ENCODE measurements around the gene PCNX1.

PCNX1 gene

DNA sequence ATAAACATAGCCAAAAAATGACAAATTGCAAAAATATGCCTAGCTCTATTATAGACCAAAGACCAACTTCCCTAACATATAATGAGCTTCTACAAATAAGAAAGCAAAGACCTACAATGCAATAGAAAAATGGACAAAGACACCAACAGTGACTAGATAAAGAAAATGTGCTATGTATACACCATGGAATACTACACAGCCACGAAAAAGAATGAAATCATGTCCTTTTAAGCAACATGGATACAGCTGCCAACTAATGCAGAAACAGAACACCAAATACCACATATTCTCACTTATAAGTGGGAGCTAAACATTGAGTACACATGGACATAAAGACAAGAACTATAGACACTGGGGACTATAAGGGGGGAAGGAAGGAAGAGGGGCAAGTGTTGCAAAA is 10.9 kb upstream of the PCNX1 start:
- DNase-seq (ENCODE audit: insufficient read length, low spot score), result no peak
- no peak for TF ChIP-seq POLR2A (IDR thresholded peaks at IDR 0.05; ENCODE audit: low read depth, low read length)
- no peak for FAIRE-seq

DNA sequence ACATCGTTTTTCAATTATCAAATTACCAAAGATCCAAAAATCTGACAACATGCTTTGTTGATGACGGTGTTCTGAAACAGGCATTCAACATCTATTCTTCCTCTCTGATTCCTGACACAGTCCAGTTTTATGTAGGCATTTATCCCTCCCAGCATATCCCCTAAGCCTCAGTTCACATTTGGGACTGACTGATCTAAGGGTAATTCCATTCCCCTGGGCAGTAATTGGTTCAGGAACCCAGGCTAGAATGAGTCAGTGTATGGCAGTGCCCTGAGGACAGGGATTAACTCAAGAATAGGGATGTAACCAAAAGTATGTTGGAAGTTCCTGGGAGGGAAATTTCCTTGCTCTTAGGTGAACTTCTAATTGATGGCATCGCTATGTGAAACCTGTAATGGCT is 10.3 kb upstream of the PCNX1 start:
- no peak for FAIRE-seq
- DNase-seq (ENCODE audit: insufficient read length, low spot score), result no peak

DNA sequence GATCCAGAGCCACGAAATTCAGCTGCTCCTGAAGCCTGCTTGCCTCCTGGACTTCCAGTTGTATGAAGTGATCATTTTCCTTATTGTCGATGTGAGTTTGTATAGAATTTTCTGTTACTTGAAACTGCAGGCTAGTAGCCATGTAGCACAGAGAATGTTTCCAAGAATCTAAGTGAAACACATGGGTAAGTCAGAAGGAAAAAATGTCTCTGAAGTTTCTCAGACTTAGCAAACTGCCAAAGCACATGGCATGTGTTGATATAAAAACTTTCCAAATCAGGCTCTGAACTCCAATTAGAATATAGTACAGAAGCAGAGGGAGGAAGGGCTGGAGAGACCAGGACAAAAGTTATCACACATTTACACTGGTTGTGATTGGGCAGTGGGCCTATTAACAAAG is 9.8 kb upstream of the PCNX1 start:
- no peak for TF ChIP-seq POLR2A (IDR thresholded peaks at IDR 0.05; ENCODE audit: low read depth, low read length)
- DNase-seq (ENCODE audit: insufficient read length, low spot score), result no peak
- no peak for FAIRE-seq

More for the DNA sequence above, 10.3 kb upstream of the PCNX1 start:
- TF ChIP-seq POLR2A (IDR thresholded peaks at IDR 0.05; ENCODE audit: low read depth, low read length), result no peak

DNA sequence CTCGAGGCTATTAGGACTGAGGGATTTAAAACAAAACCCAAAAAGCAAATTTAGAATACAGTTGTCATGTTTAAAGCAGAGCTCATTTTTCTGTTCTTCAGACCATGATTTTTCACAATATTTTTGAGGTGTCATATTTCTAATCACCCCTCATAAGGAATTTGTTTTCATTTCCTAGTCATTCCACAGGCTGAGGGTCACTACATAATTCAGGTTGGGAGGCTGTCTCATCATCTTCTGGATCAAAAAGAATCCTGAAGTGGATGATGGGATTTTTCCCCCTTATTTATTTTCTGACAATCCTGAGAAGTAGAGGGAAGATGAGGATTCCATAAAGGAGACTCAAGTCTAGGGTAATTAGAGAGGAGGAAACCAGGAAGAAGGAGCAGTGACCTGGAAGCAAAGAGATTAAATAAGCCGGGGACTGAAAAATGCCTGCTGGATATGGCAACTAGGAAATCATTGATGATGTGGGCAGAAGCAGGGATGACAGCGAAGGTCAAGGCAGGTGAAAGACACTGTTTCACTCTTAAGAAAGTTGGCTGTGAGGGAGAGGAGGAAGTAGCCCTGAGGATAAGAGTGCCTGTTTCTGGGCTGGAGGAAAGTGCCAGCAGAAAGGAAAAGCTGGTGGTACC is 9.0 kb upstream of the PCNX1 start:
- TF ChIP-seq POLR2A (IDR thresholded peaks at IDR 0.05; ENCODE audit: low read depth, low read length), result no peak
- DNase-seq (ENCODE audit: insufficient read length, low spot score) (no peak), FAIRE-seq (no peak)

DNA sequence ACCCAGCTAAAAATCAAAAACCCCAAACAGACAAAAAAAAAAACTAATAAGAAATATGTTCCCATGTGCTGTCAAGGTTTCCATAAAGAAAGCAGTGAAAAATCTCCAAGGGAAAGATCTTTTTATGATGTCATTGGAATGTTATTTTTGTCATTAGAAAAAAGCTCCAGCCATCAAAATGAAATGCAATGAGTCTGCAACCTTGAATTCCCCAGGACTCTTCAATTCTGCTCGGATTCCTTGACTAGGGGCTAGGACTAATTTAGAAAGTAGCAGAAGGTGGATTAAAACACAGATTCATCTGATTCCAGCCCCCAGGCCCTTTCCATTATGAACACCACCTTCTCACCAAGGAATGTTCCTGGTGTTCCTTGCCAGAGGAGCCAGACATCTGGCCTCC is 6.0 kb upstream of the PCNX1 start:
- FAIRE-seq, result no peak

DNA sequence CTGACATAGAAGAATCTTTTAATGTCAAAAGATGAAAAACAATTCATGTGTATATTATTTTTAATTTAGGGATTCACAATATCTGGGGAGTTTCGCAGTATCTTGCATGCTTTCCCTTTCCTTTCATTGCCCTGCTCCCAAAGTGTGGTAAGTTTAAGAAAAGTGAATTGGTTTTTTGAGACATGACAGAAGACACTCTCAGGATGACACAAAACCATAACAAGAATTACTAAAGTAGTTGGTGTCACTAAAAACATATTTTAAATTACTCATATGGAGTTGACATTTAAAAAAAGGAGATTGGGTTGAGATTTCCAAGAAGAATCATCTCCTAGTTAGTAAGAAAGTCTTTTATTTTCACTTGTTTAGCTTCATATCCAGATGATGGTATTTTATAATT is 5.1 kb upstream of the PCNX1 start:
- DNase-seq (ENCODE audit: insufficient read length, low spot score) (no peak), FAIRE-seq (no peak)
- TF ChIP-seq POLR2A (IDR thresholded peaks at IDR 0.05; ENCODE audit: low read depth, low read length), result no peak

More for the DNA sequence above, 6.0 kb upstream of the PCNX1 start:
- no peak for TF ChIP-seq POLR2A (IDR thresholded peaks at IDR 0.05; ENCODE audit: low read depth, low read length)
- DNase-seq (ENCODE audit: insufficient read length, low spot score), result no peak

DNA sequence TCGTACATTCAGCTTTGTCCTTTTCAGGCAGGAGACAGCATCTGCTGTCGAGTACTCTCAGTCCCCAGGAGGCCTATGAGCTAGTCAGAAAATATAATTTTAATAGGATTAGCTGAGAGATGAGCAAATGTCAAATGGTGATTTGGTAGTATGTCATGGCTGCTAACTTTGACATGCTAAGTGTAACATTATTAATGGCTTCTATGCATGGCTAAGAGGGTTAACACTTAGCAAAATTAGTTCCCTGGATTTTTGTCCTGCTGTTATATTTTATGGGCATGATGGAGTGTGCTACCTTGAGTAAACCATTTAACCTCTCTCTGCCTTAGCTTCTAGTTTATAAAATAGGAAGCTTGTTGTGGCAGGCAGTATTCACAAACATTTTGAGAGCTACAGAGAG is 2.9 kb upstream of the PCNX1 start:
- DNase-seq (ENCODE audit: insufficient read length, low spot score) (no peak), FAIRE-seq (no peak)
- no peak for TF ChIP-seq POLR2A (IDR thresholded peaks at IDR 0.05; ENCODE audit: low read depth, low read length)

DNA sequence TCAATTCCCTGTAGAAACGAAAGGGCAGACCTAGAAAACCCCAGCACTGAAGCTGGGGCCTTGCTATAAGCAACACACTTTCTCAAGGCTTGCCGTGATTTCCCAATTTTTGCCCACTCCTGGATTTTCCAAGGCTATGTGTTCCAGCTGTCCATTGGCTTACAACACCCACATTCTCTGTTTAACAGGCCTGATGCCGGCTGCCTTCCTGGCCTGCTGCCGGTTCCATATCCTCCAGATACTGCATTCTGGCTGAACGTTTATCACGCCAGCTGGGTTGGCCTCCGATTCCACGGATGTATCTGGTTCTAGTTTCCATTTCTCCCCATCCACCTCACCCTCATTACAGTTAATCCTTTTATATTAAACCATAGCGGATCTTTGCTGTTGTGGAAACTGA is 2.0 kb upstream of the PCNX1 start:
- no peak for DNase-seq (ENCODE audit: insufficient read length, low spot score)
- TF ChIP-seq POLR2A (IDR thresholded peaks at IDR 0.05; ENCODE audit: low read depth, low read length), result no peak
- FAIRE-seq, result no peak

DNA sequence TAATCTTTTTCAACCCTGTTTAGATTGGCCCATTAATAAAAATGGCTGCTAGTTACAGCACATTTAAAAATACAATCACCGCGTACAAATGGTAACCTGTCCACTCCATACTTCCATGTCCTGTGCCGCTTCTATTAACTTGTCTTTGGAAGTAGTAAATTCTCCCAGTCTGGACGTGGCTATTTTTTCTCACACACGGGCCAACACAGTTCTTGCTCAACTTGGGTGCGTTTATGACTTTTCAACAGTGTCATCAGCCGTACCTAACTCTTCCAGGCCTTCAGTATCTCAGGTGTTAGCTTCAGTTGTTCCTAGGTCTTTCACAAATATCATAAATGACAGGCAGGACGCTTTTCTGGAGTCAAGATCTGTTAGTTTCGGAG is 475 bp upstream of the PCNX1 start:
- TF ChIP-seq POLR2A (IDR thresholded peaks at IDR 0.05; ENCODE audit: low read depth, low read length), result no peak
- FAIRE-seq, result no peak
- no peak for DNase-seq (ENCODE audit: insufficient read length, low spot score)

DNA sequence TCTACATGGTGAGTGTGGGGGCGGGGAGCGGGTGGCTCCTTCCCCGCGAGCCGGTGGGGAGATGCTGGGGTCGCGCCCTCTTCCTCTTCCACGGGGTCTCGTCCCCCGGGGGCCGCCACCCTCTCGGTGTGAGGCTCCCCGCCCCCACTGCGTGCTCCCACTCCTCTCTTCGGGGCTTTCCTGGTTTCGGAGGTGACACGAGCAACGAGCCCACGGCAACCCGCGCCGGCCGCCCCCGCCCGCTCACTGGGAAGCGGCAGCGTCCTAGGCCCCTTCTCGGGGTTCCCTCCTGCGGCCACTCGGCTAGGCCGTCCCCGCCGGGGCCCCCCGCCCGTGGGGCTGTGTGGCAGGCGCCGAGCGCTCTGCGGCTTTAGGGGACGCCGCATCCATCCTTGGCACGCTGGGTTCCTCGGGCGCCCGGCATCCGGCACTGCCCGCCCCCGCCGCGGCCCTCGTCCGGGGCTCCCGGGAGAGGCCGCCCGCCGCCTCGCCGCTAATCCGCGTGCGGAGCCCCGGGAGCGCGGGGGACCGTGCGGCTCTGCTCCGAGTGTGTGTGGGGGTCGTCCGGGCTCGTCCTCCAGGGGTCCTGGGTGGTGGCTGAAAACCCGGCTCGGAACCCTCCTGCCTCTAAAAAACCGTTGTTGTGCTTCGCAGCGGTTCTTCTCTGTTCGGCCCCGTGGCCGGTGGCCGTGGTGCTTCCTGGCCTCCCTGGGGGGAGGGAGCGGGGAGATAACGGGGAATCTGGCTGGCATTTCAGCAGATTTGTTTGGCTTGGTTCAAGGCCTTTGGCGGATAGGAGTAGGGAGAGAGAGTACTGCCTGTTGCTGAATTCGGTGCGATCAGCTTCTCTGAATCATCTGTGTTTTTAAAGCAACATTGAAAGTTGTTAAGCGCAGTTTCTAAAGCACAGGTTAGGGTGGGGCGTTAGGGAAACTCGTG is 1.0 kb downstream of the PCNX1 start:
- FAIRE-seq (no peak), DNase-seq (ENCODE audit: insufficient read length, low spot score) (peak; percentile 24)
- no peak for TF ChIP-seq POLR2A (IDR thresholded peaks at IDR 0.05; ENCODE audit: low read depth, low read length)

DNA sequence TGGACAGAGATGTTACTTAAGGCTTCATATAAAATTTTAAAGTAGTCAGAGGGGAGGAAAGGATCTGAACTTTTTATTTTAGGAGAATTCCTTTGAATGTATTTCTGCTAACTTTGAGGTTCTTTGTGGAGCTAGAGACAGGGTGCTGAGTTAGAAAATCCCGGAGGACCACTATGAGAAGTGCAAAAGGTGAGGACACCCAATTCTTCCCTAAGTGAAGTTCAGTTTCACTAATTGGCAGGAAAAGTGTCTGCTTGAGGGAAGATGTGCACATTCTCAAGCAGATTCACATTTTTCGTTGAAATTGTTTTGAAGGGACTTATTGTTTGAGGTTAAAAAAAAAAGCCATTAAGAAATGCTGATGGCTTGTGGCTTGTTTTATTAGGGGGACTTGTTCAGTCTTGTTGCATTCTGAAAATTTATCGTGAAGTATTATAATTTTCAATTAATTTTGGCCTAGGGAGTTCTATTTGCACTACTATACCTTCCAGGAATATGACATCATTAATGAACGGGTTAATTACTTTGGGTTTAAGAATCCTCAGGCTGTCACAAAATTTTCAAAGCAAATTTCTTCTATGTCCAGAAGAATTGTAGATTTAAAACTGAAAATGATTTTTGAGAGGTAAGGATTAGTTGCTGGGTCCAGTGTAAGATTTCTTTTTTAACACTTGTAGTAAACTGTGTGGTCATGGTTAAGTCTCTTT is 1.8 kb downstream of the PCNX1 start:
- no peak for FAIRE-seq
- DNase-seq (ENCODE audit: insufficient read length, low spot score), result no peak
- no peak for TF ChIP-seq POLR2A (IDR thresholded peaks at IDR 0.05; ENCODE audit: low read depth, low read length)

DNA sequence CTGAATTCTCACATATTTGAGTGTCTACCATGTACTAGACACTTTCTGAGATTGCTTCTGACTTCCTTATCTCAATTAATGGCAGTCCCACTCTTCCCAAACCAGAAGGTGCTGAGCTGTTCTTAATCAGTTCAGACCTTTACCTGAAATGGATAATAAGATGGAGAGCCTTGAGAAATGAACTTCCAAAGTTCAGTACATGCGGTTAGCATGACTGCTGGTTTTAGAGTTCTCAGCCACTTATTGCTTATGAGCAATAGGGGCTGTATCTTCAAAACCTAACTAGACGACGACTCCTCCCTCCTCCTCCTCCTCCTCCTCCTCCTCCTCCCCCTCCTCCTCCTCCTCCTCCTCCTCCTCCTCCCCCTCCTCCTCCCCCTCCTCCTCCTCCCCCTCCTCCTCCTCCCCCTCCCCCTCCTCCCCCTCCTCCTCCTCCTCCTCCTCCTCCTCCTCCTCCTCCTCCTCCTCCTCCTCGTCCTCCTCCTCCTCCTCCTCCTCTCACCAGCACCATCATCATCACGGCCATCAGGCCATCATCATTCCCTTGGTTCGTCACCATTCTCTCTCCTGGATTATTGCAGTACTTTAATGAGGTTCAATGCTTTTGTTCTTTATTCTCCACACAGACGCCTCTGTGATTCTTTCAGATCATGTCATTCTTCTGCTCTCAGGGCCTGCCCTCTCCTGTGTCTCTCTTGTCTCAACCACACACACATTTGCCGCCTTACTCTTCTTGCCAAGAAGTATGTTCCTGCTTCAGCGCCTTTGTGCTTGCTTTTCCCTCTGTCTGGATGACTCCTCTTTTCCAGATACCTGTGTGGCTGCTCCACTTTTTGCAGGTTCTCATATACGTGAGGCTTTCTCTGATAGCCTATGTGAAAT is 2.7 kb downstream of the PCNX1 start:
- FAIRE-seq (no peak), DNase-seq (ENCODE audit: insufficient read length, low spot score) (no peak)
- TF ChIP-seq POLR2A (IDR thresholded peaks at IDR 0.05; ENCODE audit: low read depth, low read length), result no peak

DNA sequence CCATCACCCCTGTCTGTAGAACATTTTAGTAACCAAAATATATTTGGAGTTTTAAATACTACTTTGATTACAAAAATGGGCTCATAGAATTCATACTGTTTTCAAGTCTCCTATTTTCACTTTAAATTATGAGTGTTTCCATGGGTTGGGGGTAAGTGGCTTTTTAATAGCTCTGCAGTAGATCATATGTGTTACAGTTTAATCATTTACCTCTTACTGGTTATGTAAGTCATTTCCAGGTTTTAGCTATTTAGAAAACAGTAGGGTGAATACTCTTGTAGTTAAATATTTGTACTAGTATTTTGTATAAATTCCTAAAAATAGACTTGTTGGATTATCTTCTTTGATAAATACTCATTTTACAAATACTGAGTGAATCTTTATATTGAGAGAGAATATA is 8.2 kb downstream of the PCNX1 start:
- DNase-seq (ENCODE audit: insufficient read length, low spot score) (no peak), FAIRE-seq (no peak)

More for the DNA sequence above, 8.2 kb downstream of the PCNX1 start:
- TF ChIP-seq POLR2A (IDR thresholded peaks at IDR 0.05; ENCODE audit: low read depth, low read length), result no peak
